GM12865 (cell line): Measurements from ENCODE around the gene BAZ2B.

Experiments
- DNase-seq: peaks from one replicate; pipeline ENCODE4 v3.0.0; 2010; ENCODE audit warnings: low read depth
- H3K4me3 ChIP-seq: 2 replicates; pipeline ENCODE4 v1.5.1; 2011; ENCODE audit warnings: mild to moderate bottlenecking, low read depth, low read length, control low read depth
- CTCF ChIP-seq: IDR thresholded peaks from 2 replicates; pipeline ENCODE4 v1.5.1; 2011; ENCODE audit warnings: low read length, control low read depth, low read depth, inconsistent platforms; ENCODE audit not compliant: insufficient read depth; ENCODE audit errors: missing control alignments

Gene BAZ2B

GRCh38 chr2:159298967-159299366 lies 317.4 kb downstream of the BAZ2B start:
- H3K4me3 ChIP-seq = no peak overlapping the region
- TF ChIP-seq CTCF = no peak
- no peak for DNase-seq

- no peak overlapping the region for H3K4me3 ChIP-seq
- TF ChIP-seq CTCF = no peak
- DNase-seq = no peak
These were observed 319.2 kb downstream of the BAZ2B start for GRCh38 chr2:159297042-159297707.

- DNase-seq = no peak
- no peak for TF ChIP-seq CTCF
- H3K4me3 ChIP-seq = no peak overlapping the region
These were observed 324.2 kb downstream of the BAZ2B start for GRCh38 chr2:159292157-159292556.

- no peak overlapping the region for H3K4me3 ChIP-seq
- TF ChIP-seq CTCF = no peak
- DNase-seq = peak; percentile 60
These were observed 325.9 kb downstream of the BAZ2B start for GRCh38 chr2:159290289-159290907.

GRCh38 chr2:159287733-159288132 lies 328.6 kb downstream of the BAZ2B start:
- no peak overlapping the region for H3K4me3 ChIP-seq
- no peak for TF ChIP-seq CTCF
- no peak for DNase-seq

GRCh38 chr2:159286709-159287441 lies 329.5 kb downstream of the BAZ2B start:
- no peak for TF ChIP-seq CTCF
- DNase-seq = peak; percentile 97

More at GRCh38 chr2:159286709-159287441, 329.5 kb downstream of the BAZ2B start:
- peak overlapping the region; percentile 69 for H3K4me3 ChIP-seq
